Measurements from ENCODE around the gene PRADC1. TPM values are rescaled to one million over a fixed set of nuclear protein-coding genes. Genes with fewer than 3 reads are reported as not detected.

The PRADC1 gene
- total and polyA plus RNA-seq, 9 of the 15 experiments (the other 6 are each of a cell fraction or from before 2014, with no cell fraction given): 7.3 to 47.4 (median 34.2) TPM

DNA sequence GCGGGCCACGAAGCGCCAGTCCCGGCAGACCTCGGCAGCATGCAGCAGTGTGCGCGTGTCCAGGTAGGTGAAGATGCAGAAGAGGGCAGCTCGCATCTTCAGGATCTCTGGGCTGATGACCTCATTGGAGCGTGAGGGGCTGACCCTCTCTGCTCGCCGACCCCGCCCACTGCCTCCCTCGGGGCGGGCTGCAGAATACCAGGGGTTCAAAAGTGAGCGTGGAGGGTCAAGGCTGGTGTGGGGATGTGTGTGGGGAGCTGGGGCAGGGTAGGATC, 31.2 kb upstream of the PRADC1 start:
- peaks cover 3% of the 10 kb centered on the region; the same call in 1 of the 2 replicates for H4K20me1 ChIP-seq (replicated peaks; ENCODE audit: control insufficient read depth, insufficient read depth, low read length)
- H3K4me1 ChIP-seq (replicated peaks in 1 of 2; ENCODE audit: control insufficient read depth in 2 of 2, insufficient read depth in 2 of 2, low read length in 2 of 2): peaks cover 2 to 9% of the 10 kb centered on the region in 2 experiments; a peak in 2 of 5 replicates
- H3K9me1 ChIP-seq (ENCODE audit: control insufficient read depth, insufficient read depth, low read length): no peaks in the 10 kb centered on the region
- no peak for ATAC-seq
- WGBS (ENCODE audit: insufficient coverage, low coverage, missing lambda C conversion rate): 51% methylated on average over 14 of the region's 15 CpGs
- no TSS peak for BruUV-seq (replicated peaks)
- no peaks in the 10 kb centered on the region for H3K9me3 ChIP-seq (replicated peaks; ENCODE audit: control insufficient read depth, insufficient read depth, low read depth, low read length)
- DNase-seq (ENCODE audit: extremely low read depth in 1 of 4, low spot score in 3 of 4): no peak
- H3K79me2 ChIP-seq (ENCODE audit: control insufficient read depth, insufficient read depth, low read length): no peaks in the 10 kb centered on the region
- ChIA-PET POLR2A (interaction anchor here (1.1 kb wide), 1 partner anchor 37 kb away, joined by 3 read pairs; no protein-coding TSS in a partner anchor), CTCF (ENCODE audit: low intra/inter-chr PET ratio) (no interaction called here)
- peaks cover 6% of the 10 kb centered on the region; the same call in 1 of the 3 replicates for H3K36me3 ChIP-seq (ENCODE audit: control insufficient read depth, insufficient read depth, low read length)
- H3K4me3 ChIP-seq: no peak overlapping the region
- intact Hi-C loops (cut with micrococcal nuclease): loop anchor here (5.0 kb wide), 1 partner anchor 177 kb away; no protein-coding TSS in a partner anchor
- no peak overlapping the region for H3K4me2 ChIP-seq (ENCODE audit: insufficient read depth, low read length)
- H3K9ac ChIP-seq (ENCODE audit: insufficient read depth in 1 of 2, low read depth in 2 of 2, low read length in 2 of 2): no peak overlapping the region
- H3K27ac ChIP-seq (ENCODE audit: extremely low read depth, low read depth, low read length): no peak overlapping the region
- peaks cover 0 to 3% of the 10 kb centered on the region in 2 experiments; a peak in 1 of 5 replicates for H3K27me3 ChIP-seq (ENCODE audit: control insufficient read depth in 2 of 2, insufficient read depth in 2 of 2, low read length in 2 of 2)
- in situ Hi-C loops (cut with MboI): no loop called here
- TF ChIP-seq RBM39 (optimal IDR thresholded peaks at IDR 0.05; ENCODE audit: low read depth, low read length) (no peak), ZNF282 (CRISPR knock-in tag; IDR thresholded peaks at IDR 0.05) (no peak), SIX5 (IDR thresholded peaks at IDR 0.05; ENCODE audit: borderline replicate concordance in 1 of 2, insufficient read depth in 1 of 2, low read depth in 1 of 2, low read length in 2 of 2) (no peak), POLR3G (IDR thresholded peaks at IDR 0.05; ENCODE audit: extremely low read depth, insufficient read length, insufficient replicate concordance) (no peak), PURB (CRISPR knock-in tag; IDR thresholded peaks at IDR 0.05; ENCODE audit: low read depth) (no peak), ZNF76 (CRISPR knock-in tag; IDR thresholded peaks at IDR 0.05; ENCODE audit: borderline replicate concordance) (no peak), ARID2 (IDR thresholded peaks at IDR 0.05) (no peak), EHMT2 (IDR thresholded peaks at IDR 0.05) (no peak), ZKSCAN1 (IDR thresholded peaks at IDR 0.05; ENCODE audit: low read depth, low read length) (no peak), TBP (optimal IDR thresholded peaks at IDR 0.05; ENCODE audit: low read depth, low read length) (no peak), SMARCE1 (IDR thresholded peaks at IDR 0.05) (no peak)
- TF ChIP-seq, protein P1, sequence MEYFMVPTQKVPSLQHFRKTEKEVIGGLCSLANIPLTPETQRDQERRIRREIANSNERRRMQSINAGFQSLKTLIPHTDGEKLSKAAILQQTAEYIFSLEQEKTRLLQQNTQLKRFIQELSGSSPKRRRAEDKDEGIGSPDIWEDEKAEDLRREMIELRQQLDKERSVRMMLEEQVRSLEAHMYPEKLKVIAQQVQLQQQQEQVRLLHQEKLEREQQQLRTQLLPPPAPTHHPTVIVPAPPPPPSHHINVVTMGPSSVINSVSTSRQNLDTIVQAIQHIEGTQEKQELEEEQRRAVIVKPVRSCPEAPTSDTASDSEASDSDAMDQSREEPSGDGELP (CRISPR knock-in tag; IDR thresholded peaks at IDR 0.05; ENCODE audit: borderline replicate concordance): no peak
- H2AFZ ChIP-seq (ENCODE audit: low read depth, low read length): no peak overlapping the region
- no peak for FAIRE-seq

Measured in K562 (cell line).